Eye (tissue), 1 donor: ENCODE data around the gene LTBP4.
"Not testable (repeated sequence)": the region's sequence is repeated elsewhere in the genome, so short reads cannot be mapped to it uniquely, and the experiment has no call there.

Experiments used
- DNase-seq: peaks from one replicate; pipeline ENCODE4 v3.0.0-alpha.2; 2015

Gene LTBP4

DNA sequence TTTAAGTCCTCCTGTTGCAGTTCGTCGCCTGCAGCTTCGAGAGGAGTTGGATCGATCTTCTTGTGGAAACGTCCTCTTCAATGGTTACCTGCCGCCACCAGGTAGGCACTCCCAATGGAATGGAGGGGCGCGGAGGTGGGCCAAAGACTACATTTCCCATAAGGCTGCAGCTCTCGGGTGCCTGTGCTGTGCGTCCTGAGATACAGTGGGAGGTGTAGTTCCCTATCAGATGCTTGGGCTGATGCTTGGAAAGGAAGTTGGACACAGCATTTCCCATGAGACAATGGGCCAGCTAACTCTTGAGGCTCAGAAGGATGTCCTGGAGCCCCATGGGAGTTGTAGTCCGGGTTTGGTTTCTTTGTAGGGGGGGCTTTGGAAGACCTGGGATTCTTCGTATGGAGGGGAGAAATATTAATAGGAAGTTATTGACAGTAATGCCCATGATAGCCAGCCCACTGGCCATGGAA is 22.7 kb upstream of the LTBP4 start:
- no peak for DNase-seq

DNA sequence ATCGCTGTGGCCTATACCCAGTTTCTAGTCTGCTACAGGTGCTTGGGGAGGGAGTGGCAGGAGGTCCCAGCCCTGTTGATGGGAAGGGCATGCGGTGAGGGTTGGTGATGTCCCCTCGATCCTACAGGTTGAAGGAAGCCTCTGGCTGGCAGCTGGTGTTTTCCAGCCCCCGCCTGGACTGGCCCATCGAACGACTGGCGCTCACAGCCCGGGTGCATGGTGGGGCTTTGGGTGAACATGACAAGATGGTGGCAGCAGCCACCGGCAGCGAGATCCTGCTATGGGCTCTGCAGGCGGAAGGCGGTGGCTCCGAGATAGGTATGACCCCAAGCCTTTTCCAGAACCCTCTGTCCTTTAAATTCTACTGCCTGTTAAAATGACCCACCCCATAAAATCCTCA is 20.6 kb upstream of the LTBP4 start:
- DNase-seq = no peak

DNA sequence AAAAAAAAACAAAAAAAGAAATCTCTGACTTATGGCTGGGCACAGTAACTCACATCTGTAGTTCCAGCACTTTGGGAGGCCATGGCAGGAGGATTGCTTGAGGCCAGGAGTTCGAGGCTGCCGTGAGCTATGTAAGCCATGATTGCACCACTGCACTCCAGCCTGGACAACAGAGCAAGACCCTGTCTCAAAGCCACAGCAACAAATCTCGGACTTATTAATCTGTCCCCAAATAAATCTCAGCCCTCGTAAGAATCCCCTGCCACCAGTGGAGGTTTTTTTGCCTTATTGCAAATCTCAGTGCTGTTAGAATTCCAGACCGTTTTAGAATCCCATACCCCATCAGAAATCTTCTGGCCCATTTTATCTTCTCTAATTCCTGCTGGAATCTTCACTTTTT is 19.6 kb upstream of the LTBP4 start:
- no peak for DNase-seq

DNA sequence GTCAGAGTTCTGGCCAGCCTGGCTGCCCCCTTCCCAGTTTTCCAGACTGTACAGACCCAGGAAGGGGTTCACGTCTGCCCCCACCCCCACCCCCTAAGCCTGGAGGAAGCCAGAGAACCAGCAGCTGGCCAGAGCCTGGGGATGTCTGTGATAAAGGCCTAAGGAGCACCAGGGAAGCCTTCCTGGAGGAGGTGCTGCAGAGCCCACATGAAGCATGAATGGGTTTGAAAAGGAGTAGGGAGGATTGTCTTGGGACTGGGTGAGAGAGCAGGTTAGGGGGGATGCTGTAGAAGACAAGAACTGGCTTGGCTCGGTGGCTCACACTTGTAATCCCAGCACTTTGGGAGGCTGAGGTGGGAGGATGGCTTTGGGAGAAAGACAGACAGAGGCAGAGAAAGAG is 18.7 kb upstream of the LTBP4 start:
- no peak for DNase-seq

DNA sequence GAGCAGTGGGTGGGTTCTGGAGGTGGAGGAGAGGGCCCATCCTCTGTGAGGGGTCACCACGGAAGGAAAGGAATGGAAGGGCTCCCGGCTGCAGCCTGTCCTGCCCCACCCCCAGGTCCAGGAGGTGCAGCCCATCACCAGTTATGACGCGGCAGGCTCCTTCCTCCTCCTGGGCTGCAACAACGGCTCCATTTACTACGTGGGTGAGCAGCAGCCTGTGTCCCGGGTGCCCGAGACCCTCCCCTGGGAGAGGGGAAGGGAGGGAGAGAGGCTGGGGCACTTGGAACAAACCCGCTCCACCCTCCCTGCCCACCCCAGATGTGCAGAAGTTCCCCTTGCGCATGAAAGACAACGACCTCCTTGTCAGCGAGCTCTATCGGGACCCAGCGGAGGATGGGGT is 17.9 kb upstream of the LTBP4 start:
- DNase-seq = no peak

DNA sequence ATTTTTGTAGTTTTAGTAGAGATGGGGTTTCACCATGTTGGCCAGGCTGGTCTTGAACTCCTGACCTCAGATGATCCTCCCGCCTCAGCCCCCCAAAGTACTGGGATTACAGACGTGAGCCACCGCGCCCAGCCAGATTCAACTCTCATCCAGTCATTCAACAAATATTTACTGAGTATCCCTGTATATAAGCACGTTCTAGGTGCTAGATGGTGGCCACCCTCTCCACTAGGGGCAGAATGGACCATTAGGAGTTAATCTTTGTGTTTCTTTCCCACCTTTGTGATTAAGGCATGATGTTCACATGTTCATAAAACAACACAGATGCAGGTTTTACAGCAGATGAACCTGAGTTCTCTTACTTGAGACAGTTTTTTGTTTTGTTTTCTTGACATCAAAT is 17.2 kb upstream of the LTBP4 start:
- DNase-seq = no peak

DNA sequence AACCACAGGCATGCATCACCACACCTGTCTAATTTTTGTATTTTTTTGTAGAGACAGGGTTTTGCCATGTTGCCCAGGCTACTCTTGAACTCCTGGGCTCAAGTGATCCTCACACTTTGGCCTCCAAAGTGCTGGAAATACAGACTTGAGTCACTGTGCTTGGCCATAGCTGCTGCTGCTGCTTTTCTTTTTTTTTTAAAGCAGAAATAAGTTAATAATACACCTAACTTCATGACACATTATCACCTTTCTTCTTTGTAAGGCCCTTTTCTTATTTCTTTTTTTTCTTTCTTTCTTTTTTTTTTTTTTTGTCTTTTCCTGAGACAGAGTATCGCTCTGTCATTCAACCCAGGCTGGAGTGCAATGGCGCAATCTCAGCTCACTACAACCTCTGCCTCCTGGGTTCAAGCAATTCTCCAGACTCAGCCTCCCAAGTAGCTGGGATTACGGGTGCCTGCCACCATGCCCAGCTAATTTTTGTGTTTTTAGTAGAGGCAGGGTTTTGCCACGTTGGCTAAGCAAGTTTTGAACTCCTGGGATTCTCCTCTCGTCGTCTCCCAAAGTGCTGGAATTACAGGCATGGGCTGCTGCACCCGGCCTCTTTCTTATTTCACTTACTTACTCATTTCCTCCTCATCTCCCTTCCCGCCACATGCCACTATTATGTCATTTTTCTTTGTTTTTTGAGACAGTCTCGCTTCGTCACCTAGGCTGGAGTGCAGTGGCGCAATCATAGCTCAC is 15.8 kb upstream of the LTBP4 start:
- no peak for DNase-seq

DNA sequence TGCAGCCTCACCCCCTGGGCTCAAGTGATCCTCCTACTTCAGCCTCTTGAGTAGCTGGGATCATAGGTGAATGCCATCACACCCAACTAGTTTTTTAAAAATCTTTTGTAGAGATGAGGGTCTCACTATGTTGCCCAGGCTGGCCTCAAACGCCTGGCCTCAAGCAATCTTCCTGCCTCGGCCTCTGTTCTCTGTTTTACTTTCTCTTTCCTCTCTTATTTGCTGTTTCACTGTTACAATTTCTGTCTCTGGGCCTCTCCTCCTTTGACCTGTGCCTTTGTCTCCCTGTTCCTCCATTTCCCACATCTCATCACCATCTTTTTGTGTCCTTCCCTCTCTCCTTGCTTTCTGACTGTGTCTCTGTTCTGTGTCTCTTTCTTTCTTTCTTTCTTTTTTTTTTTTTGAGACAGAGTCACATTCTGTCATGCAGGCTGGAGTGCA is 15.2 kb upstream of the LTBP4 start:
- no peak for DNase-seq

DNA sequence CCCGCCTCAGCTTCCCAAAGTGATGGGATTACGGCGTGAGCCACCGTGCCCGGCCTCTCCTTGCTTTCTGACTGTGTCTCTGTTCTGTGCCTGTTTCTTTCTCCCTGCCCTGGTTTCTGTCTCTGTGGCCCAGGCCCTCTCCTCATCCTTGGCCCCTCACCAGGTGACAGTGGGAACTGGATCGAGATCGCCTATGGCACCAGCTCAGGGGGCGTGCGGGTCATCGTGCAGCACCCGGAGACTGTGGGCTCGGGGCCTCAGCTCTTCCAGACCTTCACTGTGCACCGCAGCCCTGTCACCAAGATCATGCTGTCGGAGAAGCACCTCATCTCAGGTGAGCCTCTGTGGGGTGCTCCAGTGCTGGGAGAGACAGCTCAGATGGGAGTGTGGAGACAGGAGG is 14.6 kb upstream of the LTBP4 start:
- no peak for DNase-seq

DNA sequence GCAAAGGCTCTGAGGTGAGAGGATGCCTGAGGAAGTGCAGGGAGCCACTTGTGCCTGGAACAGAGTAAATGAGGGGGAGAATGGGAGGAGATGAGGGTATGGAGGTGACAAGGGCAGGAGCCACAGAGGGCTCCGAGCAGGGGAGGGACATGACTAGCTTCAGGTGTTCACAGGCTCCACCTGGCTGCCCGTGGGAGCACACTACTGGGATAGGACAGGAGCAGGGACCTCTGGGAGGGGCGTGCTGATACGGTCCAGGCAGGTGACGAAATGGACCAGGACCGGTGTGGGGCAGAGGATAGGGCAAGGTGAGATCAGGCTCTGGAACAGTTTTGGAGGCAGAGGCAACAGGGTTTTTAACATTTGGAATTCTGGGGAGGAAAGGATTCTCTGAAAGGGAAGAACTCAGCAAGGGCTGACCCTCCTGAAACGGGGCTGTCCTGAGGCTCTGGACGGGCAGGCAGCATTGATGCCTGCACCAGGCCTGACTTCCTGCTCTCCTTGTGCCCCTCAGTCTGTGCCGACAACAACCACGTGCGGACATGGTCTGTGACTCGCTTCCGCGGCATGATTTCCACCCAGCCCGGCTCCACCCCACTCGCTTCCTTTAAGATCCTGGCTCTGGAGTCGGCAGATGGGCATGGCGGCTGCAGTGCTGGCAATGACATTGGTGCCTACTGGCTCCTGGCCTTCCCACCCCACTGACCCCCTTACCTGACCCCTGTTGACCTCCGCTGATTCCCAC is 12.9 kb upstream of the LTBP4 start:
- no peak for DNase-seq

DNA sequence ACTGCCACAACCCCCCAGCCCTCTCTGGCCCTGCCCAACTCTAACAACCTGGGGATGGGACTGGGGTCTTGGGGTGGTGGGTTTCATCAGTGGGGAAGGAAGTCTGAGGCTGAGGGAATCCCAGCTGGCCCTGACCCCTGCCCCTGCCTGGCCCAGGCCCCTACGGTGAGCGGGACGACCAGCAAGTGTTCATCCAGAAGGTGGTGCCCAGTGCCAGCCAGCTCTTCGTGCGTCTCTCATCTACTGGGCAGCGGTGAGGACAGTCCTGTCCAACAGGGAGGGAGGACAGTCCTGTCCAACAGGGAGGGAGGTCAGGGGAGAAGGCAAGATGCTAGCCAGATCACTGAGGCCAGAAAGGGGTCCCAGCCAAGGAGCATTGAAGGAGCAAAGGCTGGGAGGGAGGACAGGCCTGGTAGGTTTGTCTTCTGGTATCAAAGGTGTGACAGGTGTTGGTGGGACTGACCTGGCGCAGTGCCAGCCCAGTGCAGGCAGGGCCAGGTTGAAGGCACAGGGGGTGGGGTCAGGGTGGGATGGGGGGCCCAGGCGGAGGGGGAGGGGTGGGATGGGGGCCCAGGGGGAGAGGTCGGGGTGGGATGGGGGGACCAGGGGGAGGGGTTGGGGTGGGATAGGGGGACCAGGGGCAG is 12.1 kb upstream of the LTBP4 start:
- no peak for DNase-seq

DNA sequence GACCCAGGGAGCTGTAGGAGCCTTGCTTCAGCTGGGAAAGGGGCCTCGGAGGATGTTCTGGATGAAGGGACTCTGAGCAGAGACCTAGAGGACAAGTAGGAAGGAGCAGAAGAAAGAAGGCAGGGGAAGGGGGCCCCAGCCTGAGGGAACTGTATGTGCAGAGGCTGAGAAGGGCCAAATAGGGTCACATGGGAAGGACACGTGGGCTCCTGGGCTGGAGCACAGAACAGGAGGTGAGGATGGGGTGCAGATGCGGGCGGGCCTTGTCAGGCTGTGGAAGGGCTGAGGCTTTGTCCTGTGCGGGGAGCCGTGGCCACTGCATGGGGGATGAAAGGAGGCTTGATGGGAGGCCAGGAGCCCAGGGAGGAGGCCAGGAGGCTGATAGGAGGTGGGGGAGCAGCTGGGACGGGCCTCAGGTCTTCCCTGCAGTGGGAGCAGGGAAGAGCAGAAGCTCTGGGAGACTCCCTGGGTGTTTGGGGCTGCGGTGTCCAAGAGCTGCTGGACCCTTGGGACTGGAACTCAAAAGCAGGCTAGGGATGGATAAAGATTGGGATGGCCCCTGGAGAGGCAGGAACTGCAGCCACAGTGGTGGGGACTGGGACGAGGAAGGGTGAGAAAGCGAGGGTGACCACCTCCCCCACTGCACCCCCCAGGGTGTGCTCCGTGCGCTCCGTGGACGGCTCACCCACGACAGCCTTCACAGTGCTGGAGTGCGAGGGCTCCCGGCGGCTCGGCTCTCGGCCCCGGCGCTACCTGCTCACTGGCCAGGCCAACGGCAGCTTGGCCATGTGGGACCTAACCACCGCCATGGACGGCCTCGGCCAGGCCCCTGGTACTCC is 11.4 kb upstream of the LTBP4 start:
- no peak for DNase-seq

DNA sequence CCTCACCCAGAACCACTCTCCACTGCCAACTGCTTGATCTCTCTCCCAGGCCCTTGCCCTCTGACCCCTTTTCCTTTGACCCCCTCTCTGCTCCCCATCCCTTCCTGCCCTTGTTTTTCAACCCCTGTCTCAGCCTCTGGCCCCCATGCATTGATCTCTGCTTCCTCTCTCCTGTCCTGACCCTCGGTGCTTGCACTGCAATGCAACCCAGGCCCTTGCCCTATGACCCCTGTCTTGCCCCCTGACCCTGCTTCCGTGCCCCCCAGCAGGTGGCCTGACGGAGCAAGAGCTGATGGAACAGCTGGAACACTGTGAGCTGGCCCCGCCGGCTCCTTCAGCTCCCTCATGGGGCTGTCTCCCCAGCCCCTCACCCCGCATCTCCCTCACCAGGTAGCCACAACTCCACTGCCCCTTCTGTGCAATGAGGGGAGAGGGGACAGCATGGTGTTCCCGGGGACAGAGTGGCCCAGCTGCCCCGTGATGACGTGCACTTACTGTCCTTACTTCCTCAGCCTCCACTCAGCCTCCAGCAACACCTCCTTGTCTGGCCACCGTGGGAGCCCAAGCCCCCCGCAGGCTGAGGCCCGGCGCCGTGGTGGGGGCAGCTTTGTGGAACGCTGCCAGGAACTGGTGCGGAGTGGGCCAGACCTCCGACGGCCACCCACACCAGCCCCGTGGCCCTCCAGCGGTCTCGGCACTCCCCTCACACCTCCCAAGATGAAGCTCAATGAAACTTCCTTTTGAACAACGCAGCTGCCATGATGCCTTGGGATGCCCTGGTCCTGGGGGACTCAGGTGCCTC is 10.5 kb upstream of the LTBP4 start:
- no peak for DNase-seq

DNA sequence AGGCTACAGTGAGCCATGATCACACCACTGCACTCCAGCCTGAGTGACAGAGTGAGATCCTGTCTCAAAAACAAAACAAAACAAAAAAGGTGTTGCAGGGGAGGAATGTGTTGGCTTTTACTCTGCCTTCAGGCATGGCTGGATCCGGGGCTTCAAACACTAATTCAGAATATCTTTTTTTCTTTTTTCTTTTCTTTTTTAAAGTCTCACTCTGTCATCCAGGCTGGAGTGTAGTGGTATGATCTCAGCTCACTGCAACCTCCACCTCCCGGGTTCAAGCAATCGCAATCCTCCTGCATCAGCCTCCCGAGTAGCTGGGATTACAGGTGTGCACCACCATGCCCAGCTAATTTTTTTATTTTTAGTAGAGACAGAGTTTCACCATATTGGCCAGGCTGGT is 9.4 kb upstream of the LTBP4 start:
- not testable (repeated sequence) for DNase-seq

DNA sequence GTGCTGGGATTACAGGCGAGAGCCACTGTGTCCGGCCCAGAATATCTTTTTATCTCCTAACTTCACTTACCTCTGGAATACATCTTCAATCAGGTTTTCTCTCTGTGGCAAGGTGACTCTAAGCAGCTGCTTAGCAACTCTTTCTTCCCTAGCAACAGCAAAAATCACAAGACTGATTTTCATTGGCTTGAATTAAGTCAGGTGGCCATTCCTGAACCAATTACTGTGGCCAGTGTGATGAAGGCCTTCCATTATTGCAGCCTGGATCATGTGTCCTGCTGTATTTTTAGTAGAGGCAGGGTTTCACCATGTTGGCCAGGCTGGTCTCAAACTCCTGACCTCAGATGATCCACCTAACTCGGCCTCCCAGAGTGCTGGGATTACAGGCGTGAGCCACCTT is 9.0 kb upstream of the LTBP4 start:
- DNase-seq = no peak

DNA sequence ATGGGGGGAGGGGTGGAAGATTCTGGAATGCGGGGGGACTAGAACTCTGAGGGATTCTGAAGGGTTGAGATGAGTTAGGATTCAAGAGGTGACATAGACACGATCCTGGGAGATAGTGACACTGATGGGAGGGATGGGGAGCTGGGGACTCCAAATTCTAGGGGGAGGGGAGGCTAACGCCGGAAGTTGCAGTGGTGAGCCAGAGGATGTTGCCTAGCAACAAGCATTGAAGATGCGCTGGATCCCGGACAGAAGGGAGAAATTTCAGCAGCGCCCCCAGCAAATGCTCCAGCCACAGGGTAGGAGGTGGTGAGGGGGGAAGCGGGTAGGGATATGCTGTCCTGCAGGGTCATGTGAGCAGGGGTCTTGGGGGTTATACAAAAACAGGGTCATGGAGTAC is 6.9 kb upstream of the LTBP4 start:
- DNase-seq = peak; percentile 38

DNA sequence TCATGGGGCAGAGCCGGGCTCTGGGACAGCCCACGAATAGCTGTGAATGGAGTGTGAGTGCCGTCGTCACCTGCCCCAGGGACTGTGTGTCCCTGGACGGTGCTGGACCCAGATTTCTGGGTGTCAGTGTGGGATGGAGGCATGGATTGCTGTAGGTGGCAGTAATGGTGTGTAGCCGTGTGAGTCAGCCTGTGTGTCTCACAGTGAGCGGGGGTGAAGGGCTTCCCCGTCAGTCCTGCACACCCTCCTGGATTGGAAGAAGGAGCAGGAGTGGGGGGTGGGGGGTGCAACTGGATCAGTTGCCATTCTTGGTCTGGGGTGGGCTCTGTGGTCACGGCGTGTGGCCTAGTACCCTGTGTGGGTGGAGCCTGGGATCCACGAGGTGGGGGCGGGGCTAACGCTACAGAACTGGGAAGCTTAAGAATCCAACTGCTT is 6.5 kb upstream of the LTBP4 start:
- DNase-seq = no peak

DNA sequence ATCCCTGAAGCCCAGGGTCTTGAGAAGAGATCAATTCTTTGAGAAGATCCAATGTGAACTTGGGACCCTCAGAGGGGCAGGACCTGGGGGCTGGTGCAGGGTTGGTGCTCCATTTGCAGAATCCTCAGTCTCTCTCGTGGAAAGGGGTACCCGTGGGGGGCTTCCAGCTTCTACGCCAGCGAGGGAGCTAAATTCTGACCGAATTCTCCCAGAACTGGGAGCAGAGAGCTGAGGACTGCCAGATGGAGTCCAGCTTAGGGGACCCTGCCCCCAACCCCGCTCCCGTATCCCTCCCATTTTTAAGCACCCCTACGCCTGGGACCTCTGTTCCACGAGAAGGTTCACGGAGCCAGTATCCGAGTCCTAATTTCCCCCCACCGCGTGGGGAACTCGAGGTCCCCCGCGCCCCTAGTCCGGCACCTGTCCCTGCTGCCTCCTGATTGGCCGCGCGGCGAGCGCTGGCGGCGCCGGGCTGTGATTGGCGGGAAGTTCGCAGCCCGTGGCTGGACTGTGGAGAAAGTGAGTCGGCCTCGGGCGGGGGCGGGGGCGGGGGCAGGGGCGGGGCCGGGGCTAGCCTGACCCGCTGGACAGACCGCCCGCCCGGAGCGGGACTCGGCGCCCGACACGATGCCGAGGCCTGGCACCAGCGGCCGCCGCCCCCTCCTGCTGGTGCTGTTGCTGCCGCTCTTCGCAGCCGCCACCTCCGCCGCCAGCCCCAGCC is 4.4 kb upstream of the LTBP4 start:
- peak; percentile 68 for DNase-seq

DNA sequence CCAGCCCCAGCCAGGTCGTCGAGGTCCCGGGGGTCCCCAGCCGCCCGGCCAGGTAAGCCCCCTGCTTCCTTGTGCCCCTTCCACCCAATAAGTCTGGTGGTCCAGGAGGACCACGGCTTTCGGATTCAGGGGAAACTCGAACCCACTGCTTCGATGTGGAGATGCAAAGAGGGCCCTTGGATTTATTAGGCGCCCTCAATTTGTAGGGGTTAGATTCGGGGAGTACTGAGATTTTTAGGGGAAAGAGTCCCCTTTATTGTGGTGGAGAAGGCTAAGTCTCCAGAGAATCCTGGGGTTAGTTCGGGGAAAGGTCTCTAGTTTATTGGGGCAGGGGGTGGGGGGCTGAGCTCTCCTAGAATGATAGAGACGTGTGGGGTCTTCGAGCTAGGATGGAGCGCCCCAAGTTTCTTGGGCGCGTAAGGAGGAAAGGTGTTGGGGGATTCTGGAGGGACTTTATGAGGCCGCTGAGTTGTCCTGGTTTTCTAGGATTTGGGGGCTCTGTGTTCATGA is 3.8 kb upstream of the LTBP4 start:
- peak; percentile 30 for DNase-seq

DNA sequence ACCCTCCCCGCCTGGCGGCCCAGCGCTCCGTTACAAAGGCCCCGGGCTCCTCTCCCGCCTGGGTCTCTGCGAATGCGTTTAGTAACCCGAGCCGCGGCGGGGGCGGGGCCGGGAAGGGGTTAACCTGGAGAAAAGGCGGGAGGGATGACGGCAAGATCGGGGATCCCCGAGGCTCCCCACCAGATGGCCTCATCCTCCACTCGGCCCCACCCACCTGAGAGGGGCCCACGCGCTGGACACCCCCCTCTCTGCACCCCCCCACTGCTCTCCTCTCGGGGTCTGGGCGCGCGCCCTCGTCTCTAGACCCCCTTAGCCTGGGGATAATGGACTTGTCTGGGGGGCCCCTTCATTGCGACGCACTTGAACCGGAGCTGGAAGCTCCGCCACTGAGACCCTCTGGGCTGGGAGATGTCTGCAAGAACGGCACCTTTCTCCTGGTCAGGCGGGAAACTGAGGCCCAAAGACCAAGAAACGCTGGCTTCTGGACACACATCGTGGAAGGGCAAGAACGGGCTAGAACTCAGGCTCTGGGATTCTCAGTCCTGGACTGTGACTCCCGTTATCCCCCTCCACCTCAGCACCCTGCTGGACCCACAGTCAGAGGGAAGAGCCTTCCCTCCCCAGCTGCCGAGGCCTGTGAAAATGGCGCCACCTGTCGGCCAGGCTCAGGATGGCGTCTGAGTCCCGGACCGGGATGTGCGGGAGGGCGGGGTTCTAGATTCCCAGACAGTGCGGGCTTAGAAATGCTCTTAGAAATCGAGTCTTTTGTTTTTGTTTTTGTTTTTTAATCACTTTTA is 2.9 kb upstream of the LTBP4 start:
- DNase-seq = peak; percentile 98
